C4-2B (cell line): ENCODE results near the gene HERC2.

ENCODE experiments used
- CTCF ChIP-seq: fragments of 450-650 bp; conservative IDR thresholded peaks from 2 replicates; pipeline ENCODE4 v1.5.1; 2017; ENCODE audit warnings: mild to moderate bottlenecking
- ZFX ChIP-seq: fragments of 450-650 bp; IDR thresholded peaks from 2 replicates; pipeline ENCODE4 v1.6.1; 2017

GRCh38 chr15:28112962-28113361 lies 209.0 kb downstream of the HERC2 start:
- TF ChIP-seq CTCF, result no peak
- no peak for TF ChIP-seq ZFX
